ENCODE measurements around the gene ZBTB16.

Gene ZBTB16, protein sequence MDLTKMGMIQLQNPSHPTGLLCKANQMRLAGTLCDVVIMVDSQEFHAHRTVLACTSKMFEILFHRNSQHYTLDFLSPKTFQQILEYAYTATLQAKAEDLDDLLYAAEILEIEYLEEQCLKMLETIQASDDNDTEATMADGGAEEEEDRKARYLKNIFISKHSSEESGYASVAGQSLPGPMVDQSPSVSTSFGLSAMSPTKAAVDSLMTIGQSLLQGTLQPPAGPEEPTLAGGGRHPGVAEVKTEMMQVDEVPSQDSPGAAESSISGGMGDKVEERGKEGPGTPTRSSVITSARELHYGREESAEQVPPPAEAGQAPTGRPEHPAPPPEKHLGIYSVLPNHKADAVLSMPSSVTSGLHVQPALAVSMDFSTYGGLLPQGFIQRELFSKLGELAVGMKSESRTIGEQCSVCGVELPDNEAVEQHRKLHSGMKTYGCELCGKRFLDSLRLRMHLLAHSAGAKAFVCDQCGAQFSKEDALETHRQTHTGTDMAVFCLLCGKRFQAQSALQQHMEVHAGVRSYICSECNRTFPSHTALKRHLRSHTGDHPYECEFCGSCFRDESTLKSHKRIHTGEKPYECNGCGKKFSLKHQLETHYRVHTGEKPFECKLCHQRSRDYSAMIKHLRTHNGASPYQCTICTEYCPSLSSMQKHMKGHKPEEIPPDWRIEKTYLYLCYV

DNA sequence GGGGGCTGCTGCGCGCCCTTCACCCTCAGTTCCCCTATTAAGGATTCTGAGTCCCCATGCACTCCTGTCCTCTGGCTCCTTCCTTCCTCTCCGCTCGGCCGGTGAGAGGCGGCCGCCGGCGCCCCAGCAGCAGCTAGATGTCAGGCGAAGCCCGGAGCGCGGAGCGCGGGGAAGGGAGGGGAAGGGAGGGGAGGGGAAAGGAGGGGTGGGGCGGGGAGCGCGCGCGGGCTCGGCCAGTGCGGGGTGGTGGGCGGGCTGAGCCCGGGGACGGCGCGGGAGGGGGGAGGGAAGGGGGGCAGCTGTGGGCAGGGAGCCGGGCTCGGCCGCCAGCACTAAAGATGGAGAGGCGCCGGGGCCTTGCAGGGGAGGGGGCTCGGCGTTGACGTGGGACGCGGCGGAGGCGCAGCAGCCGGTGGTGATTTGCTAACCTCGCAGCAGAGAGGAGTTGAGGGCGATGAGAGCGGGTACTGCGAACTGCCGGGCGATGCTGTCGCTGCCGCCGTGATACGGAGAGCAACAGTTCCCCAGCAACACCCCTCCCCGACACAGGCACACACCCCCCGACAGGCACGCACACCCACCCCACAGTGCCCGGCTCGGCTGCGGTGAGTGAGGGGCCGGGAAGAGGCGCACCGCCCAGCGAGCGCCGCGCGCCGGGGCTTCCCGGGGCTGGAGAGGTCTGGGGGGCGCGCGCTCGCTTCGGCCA, at the start of gene ZBTB16:
ZBTB16 (plus strand) TSS at position 434 of the 706 bp plus-strand sequence. CDS start 3,590 bp downstream, outside the sequence.
- peak; percentile 51 for DNase-seq (ENCODE audit: low read depth)

GRCh38 chr11:114010931-114011330, 48.6 kb upstream of the ZBTB16 start:
- no peak for DNase-seq (ENCODE audit: low read depth)

GRCh38 chr11:114011443-114011842, 48.1 kb upstream of the ZBTB16 start:
- DNase-seq (ENCODE audit: low read depth): no peak

DNA sequence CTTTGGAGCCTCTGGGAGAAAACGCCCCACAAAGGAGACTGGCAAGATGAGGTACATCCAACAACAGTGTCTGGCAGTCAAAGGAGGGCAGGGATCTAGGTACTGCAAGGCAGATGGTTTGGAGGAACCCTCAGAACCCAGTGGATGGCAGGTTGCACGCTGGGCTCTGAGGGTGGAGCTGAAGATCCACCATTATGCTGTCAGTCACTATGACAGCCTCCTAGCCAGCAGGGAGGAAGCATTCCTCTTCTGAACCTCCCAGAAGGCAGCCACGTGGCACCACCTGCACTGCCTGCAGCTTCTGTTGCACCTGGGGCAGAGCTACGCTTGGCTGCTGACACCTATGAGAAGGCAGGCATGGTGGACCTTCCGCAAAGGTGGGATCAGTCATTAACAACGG, 44.4 kb upstream of the ZBTB16 start:
- DNase-seq (ENCODE audit: low read depth): no peak

DNA sequence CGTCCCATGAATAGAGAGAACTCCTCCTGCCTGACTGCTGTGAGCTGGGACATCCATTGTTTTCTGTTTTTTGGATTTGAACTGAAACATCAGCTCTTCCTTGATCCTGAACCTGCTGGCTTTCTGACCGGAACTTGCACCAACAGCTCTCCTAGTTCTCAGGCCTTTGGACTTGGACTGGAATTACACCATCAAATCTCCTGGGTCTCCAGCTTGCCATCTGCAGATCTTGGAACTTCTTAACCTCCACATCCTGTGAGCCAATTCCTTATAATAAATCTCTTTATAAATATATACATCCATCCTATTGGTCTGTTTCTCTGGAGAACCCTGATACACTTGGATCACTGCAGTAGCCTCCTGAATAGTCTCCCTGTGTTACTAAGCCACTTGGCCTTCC, 42.5 kb upstream of the ZBTB16 start:
- no peak for DNase-seq (ENCODE audit: low read depth)

DNA sequence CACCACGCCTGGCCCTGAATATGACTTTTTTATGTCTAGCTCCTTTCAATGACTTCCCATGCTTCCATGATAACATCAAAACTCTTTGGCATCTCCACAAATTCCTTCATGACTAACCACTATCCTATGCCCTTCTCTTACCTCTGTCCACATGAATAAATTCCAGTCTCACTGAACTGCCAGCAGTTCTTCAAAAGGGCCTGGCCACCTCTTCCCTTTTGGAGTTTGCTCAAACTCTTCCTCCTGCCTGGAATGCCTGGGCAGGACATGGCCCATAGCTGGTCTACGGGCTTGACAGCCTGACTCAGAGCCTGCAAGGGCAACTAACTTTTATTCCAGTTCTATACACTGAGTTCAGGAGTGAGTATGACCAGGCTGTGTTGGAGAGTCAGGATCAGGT, 41.8 kb upstream of the ZBTB16 start:
- no peak for DNase-seq (ENCODE audit: low read depth)

DNA sequence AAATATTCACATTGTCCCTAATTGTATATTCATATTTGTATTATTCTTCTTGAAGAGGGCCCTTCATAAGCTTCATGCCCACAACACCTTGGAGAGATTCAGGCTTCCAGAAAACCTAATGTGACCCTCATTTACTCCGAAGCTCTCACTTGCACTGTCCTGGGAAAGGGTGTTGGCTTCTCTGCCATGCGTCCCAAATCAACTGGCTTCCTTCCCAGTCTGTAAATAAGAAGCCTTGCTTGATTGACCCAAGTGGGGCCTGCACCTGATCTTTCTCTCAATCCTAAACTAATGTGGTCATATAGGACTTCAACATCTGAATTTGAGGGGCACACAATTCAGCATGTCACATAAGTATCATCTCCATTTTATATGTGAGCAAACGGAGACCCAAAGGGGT, 40.5 kb upstream of the ZBTB16 start:
- DNase-seq (ENCODE audit: low read depth): no peak

DNA sequence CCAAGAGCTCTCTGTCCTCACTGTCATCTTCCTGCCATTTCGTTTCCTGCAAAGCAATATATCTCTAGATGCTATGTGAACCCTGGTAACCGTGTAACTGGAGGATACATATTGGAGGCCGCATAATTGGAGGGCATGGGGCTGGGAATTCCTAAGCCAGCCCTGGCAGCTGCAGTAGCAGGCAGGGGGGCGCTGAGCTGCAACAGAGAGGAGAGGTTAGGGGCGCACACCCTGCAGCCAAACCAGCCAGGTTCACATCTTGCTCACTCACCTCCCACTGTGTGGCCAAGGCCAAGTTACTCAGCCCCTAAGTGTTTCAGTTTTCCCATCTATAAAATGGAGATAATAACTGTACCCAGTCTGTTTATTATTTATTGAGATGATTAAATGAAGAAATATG, 39.9 kb upstream of the ZBTB16 start:
- DNase-seq (ENCODE audit: low read depth): no peak

- DNase-seq (ENCODE audit: low read depth): no peak
Observed at GRCh38 chr11:114025329-114025907, 34.1 kb upstream of the ZBTB16 start.

GRCh38 chr11:114026355-114026754, 33.2 kb upstream of the ZBTB16 start:
- no peak for DNase-seq (ENCODE audit: low read depth)

GRCh38 chr11:114027391-114027790, 32.1 kb upstream of the ZBTB16 start:
- no peak for DNase-seq (ENCODE audit: low read depth)

DNA sequence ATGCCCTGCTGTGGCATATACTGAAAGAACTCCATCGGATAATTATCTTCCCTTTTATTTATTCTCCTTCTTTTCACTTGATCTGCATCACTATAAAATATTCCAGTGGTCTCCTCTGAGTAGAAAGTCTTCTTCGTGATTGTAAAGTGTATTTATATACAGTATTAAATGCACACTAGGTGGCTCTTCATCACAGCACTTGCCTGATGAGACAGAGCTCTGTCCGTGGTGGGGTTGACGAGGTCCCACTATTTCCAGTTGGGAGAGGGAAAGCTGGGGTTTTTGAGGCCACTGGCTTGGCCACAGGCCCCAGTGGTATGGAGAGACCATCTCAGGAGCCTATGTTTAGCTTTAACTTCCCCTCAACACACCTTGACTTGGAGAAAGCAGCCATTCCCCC, 31.6 kb upstream of the ZBTB16 start:
- no peak for DNase-seq (ENCODE audit: low read depth)

- no peak for DNase-seq (ENCODE audit: low read depth)
Observed at GRCh38 chr11:114031246-114031966, 28.1 kb upstream of the ZBTB16 start.

- DNase-seq (ENCODE audit: low read depth): no peak
Observed at GRCh38 chr11:114031967-114032320, 27.6 kb upstream of the ZBTB16 start.

DNA sequence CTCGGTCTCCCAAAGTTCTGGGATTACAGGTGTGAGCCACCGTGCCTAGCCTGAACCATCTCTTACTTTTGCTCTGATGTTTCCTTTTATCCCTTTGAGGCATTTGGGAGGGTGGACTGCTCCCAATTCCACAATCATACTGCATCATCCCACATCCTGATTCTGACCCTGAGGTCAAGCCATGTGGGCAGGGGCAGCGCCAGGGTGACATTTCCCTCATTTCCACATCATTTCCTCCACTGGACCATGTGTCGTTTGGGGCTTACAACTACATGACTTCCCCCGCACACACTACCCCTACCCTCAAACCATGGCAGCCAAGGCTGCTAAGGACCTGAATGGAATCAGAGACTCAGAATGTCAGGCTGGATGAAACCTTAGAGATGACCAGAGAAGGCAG, 26.4 kb upstream of the ZBTB16 start:
- DNase-seq (ENCODE audit: low read depth): no peak

DNA sequence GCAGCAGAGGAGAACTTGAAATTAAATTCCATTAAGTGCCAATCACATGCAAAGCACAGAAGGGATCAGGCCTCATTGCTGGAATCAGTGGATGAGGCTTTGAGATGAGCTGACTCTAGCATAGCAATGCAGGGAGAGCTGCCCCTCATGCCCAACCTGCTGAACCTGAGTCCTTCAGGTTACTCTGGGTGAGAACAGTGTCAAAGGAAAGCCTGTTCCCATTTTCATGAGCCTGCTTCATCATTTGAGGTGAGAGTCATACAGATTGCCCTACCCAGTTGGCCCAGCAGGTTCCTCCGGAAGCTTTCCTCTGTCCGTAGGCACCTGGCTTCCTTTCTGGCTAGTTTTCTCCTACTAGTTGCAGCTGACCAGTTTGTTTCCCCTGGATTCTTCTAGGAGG, 25.9 kb upstream of the ZBTB16 start:
- no peak for DNase-seq (ENCODE audit: low read depth)

DNA sequence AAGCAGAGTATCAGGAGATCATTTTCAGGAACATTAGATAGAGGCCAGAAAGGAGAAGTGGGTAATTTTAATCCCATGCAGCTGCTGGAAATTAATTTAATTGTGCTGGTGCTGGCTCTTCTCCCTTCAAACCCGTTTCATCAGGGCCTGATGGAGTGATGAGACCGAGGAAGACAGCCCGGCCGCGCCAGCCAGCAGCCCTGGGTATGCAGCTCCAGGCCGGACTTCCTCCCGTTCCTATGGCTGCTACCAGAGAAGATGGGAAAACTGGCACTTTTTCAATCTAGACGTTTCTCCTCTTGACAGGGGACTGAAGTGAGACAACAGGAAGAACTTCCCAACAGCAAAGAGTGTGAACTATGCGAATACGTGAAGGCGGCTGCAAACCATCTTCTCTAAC, 24.6 kb upstream of the ZBTB16 start:
- DNase-seq (ENCODE audit: low read depth): no peak

DNA sequence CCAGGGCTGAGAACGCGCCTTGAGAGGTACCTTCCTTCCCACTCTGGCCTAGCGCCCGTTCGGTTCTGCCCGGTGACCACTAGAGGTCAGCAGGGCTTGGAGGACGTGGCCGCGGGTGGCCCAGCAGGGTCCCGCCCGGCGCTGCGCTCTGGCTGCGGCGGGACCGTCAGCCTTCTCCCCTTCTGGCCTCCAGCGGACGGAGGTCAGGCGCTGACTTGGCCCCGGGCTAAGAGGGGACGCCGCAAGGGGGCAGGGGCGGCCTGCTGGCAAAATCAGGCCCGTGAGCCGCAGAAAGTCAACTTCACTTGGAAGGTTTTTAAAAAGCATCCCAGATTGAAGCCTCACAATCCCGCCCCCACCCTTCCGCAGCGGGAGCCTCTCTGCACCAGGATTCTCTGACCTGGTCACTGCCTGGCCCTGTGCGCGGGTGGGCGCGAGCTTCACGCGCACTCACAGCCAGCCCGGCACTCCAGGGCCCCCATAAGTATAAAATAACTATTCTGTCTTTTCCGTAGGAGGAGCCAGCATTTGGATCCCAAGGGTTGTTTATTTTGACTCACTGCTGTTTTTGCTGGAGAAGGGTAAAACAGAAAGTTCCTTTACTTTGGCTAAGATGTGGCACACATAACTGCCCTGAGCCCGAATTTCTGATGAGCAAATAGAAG, 23.2 kb upstream of the ZBTB16 start:
- DNase-seq (ENCODE audit: low read depth): peak; percentile 45

GRCh38 chr11:114036958-114037357, 22.6 kb upstream of the ZBTB16 start:
- no peak for DNase-seq (ENCODE audit: low read depth)

DNA sequence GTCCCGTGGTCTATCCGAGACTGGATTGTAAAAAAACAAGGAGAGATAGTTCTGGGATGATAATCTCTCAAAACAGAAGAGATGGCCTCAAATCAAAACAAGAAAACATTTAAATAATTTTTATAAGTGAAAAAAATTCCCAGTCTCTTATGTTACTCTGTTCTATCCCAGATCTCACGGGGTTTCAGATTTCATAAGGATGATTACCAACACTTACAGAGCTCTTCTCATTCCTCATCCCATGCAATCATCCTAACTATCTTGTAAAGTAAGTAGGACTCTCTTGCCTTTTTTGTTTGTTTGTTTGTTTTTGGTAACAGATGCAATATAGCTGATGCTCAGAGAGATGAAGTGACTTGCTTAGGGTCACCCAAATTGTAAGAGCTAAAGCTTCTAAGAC, 20.0 kb upstream of the ZBTB16 start:
- no peak for DNase-seq (ENCODE audit: low read depth)

DNA sequence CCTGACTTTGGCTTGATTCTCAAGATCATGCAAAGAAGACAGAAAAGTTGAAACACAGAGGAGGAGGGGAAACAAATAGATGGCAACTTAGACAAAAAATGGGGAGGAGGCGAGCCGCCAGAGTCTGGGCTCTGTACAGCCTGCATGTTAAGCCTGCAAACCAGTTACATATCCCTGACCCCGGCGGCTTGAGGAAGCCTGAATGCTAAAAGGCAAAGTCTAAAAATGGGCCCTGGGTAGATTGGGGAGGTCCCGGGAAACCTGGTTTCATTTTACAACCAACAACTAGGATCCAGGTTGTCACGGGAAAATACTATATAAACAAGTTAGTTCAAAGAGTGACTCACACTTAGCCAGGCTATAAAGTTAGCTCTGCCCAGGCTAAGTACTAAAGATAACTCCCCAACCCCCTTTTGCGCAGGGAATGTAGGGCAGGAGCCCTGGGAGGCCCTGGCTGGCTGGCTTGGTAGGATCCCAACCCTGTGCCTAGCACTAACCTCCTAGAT, 18.8 kb upstream of the ZBTB16 start:
- DNase-seq (ENCODE audit: low read depth): no peak

Measured in activated gamma-delta T cell treated with anti-CD3 and anti-CD28 coated beads, Interleukin-2, amount 50 U/mL, for 16 hours (primary cell).